H1 (cell line): Measurements from ENCODE around the gene PARD3. TPM values are rescaled to one million over a fixed set of nuclear protein-coding genes. Genes with fewer than 3 reads are reported as not detected.

Source experiments
- MAFK ChIP-seq: IDR thresholded peaks from 2 replicates; pipeline ENCODE4 v1.6.1; 2012; ENCODE audit warnings: low read depth, mild to moderate bottlenecking, improper control_type of control experiment, low read length
- PHF8 ChIP-seq: fragments of 200-600 bp; sonication (generic); conservative IDR thresholded peaks from 2 replicates; pipeline ENCODE4 v1.7.1; 2012; ENCODE audit warnings: low read depth, mild to moderate bottlenecking, inconsistent platforms, low read length, moderate library complexity
- POU5F1 ChIP-seq: IDR thresholded peaks from 2 replicates; pipeline ENCODE4 v1.6.1; 2011; ENCODE audit warnings: low read depth, mild to moderate bottlenecking, low read length, moderate library complexity
- RFX5 ChIP-seq: IDR thresholded peaks from 2 replicates; pipeline ENCODE4 v1.6.1; 2011; ENCODE audit warnings: low read depth, low read length, improper control_type of control experiment, borderline replicate concordance
- RXRA ChIP-seq: IDR thresholded peaks from 2 replicates; pipeline ENCODE4 v1.6.1; 2011; ENCODE audit warnings: low read depth, mild to moderate bottlenecking, low read length, moderate library complexity; ENCODE audit not compliant: insufficient read depth
- SAP30 ChIP-seq: fragments of 300-600 bp; sonication (generic); IDR thresholded peaks from 2 replicates; pipeline ENCODE4 v1.7.1; 2012; ENCODE audit warnings: low read length, moderate library complexity, mild to moderate bottlenecking, inconsistent platforms; ENCODE audit not compliant: insufficient read depth, insufficient replicate concordance
- SIRT6 ChIP-seq: IDR thresholded peaks from one replicate; pipeline ENCODE4 v1.7.1; 2012; ENCODE audit warnings: low read length, inconsistent platforms
- polyA plus RNA-seq, 7 experiments: library from polyadenylated mRNA; depleted of rRNA in 3 of 7; stranded (reverse) in 5 of 7; unstranded in 2 of 7; fragments of >200 nt in 5 of 7; fragments of 200-250 nt in 2 of 7; gene quantifications; 1 replicate in 5 of 7; 2 replicates in 1 of 7; 4 replicates in 1 of 7; pipeline versions ENCODE4 v1.2.1 to v1.2.3, GENCODE V29; 2011 to 2013; ENCODE audit warnings: missing spikeins in 2 of 7, mixed read lengths in 2 of 7
- total RNA-seq: library from RNA; stranded (reverse); fragmentation: NEBNext Ultra II Directional; extraction: Animal tissue kit (Norgen Biotek cat#: 25700); gene quantifications from 2 replicates; pipeline ENCODE4 v1.2.1, GENCODE V29; 2021

Gene PARD3
- total and polyA plus RNA-seq, 2 of the 8 experiments (the other 6 are each of a cell fraction or from before 2014, with no cell fraction given), result 19.7 to 49.1 TPM

DNA sequence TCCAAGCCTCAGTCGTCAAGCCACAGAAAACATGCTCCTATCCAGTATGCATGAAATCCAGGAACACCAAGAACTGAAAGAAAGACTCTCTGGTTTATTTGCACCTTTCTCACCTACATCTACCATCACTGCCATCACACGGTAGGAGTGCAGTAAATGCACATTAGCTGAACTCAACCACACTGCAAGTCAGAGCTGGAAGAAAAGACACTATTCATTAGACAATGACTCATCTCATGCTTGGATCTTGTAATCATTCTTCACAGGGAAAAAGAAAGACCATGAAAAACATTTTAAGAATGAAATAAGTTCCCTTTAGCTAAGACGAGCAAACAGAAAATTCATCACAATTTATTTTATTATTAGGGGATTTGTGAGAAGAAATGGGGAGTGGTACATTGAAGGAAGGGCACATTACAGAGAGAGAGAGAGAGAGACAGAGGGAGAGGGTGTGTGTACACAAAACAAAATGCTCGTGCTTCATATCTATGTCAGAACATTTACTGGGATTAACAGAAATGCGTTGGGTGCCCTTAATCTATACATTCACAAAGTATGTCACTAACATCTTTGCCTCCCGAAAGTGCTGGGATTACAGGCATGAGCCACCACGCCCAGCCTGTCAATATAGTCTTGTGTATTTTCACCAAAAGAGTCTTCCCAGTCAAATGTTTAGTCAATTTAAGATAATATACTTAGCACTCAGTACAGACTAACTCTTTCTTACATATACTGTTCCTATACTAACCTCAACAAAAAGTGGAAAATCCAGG lies 324.9 kb downstream of the PARD3 start (continued):
- TF ChIP-seq MAFK (no peak), SAP30 (no peak), RXRA (no peak), PHF8 (no peak), POU5F1 (no peak), SIRT6 (no peak), RFX5 (no peak)
